Liver (tissue), 9 donors: ENCODE measurements around the gene RTP1. TPM values are rescaled to one million over a fixed set of nuclear protein-coding genes. Genes with fewer than 3 reads are reported as not detected.

ENCODE experiments used
- DNase-seq: peaks from one replicate; pipeline ENCODE4 v3.0.0-alpha.2; 2017; ENCODE audit warnings: low spot score
- H3K27ac ChIP-seq, 2 donors: one replicate each; pipeline ENCODE4 v1.7.0; 2013; ENCODE audit warnings: inconsistent platforms in 2 of 2, low read length in 2 of 2, control low read depth in 1 of 2, low read depth in 1 of 2, mild to moderate bottlenecking in 1 of 2
- H3K27me3 ChIP-seq, 4 donors: one replicate each; pipeline versions ENCODE4 v1.6.1 to v1.7.0; 2013; ENCODE audit warnings: low read length in 3 of 4, inconsistent platforms in 1 of 4, mild to moderate bottlenecking in 1 of 4, moderate library complexity in 1 of 4; ENCODE audit not compliant: control insufficient read depth in 4 of 4, insufficient read depth in 4 of 4
- H3K36me3 ChIP-seq, 4 donors: one replicate each; pipeline versions ENCODE4 v1.6.1 to v1.7.0; 2013; ENCODE audit warnings: low read length in 3 of 4, mild to moderate bottlenecking in 3 of 4, low read depth in 1 of 4, moderate library complexity in 1 of 4; ENCODE audit not compliant: control insufficient read depth in 4 of 4, insufficient read depth in 3 of 4
- H3K4me1 ChIP-seq, 4 donors: one replicate each; pipeline versions ENCODE4 v1.6.1 to v1.7.0; 2013; ENCODE audit warnings: low read length in 3 of 4, mild to moderate bottlenecking in 3 of 4, moderate library complexity in 1 of 4; ENCODE audit not compliant: control insufficient read depth in 4 of 4, insufficient read depth in 4 of 4
- H3K4me3 ChIP-seq, 3 donors: one replicate each; pipeline versions ENCODE4 v1.6.1 to v1.7.0; 2013; ENCODE audit warnings: low read length in 3 of 3, control low read depth in 1 of 3, low read depth in 1 of 3, mild to moderate bottlenecking in 1 of 3
- H3K9ac ChIP-seq, 2 donors: one replicate each; pipeline ENCODE4 v1.7.0; 2013; ENCODE audit warnings: low read length in 2 of 2, mild to moderate bottlenecking in 2 of 2, moderate library complexity in 2 of 2, control low read depth in 1 of 2, low read depth in 1 of 2
- H3K9me3 ChIP-seq, 4 donors: one replicate each; pipeline versions ENCODE4 v1.6.1 to v1.7.0; 2013; ENCODE audit warnings: low read length in 3 of 4; ENCODE audit not compliant: control insufficient read depth in 4 of 4
- ATF3 ChIP-seq: IDR thresholded peaks from 2 replicates; pipeline ENCODE4 v1.6.1; 2016; ENCODE audit warnings: antibody characterized with exemption
- CTCF ChIP-seq: fragments of 150-350 bp; IDR thresholded peaks from 2 replicates; pipeline ENCODE4 v1.5.1; 2017; ENCODE audit warnings: improper control_type of control experiment, low read depth, low read length; ENCODE audit not compliant: missing input control
- FOXA2 ChIP-seq: IDR thresholded peaks from 2 replicates; pipeline ENCODE4 v1.6.1; 2016; ENCODE audit warnings: antibody characterized with exemption
- GABPA ChIP-seq, 2 donors: IDR thresholded peaks in 1 of 2; conservative IDR thresholded peaks in 1 of 2; 2 replicates each; pipeline ENCODE4 v1.6.1; 2016; ENCODE audit warnings: antibody characterized with exemption in 2 of 2, mild to moderate bottlenecking in 1 of 2, moderate library complexity in 1 of 2
- HNF4A ChIP-seq, 2 donors: conservative IDR thresholded peaks; 2 replicates each; pipeline ENCODE4 v1.6.1; 2016; ENCODE audit warnings: antibody characterized with exemption in 2 of 2, mild to moderate bottlenecking in 2 of 2
- HNF4G ChIP-seq: IDR thresholded peaks from 2 replicates; pipeline ENCODE4 v1.6.1; 2016; ENCODE audit warnings: antibody characterized with exemption
- MAX ChIP-seq: IDR thresholded peaks from 2 replicates; pipeline ENCODE4 v1.6.1; 2016; ENCODE audit warnings: antibody characterized with exemption
- NR2F2 ChIP-seq: IDR thresholded peaks from 2 replicates; pipeline ENCODE4 v1.6.1; 2016; ENCODE audit warnings: antibody characterized with exemption
- RAD21 ChIP-seq, 2 donors: IDR thresholded peaks; 2 replicates each; pipeline ENCODE4 v1.6.1; 2016; ENCODE audit warnings: antibody characterized with exemption in 2 of 2, mild to moderate bottlenecking in 2 of 2
- REST ChIP-seq: IDR thresholded peaks from 2 replicates; pipeline ENCODE4 v1.6.1; 2016; ENCODE audit warnings: antibody characterized with exemption, mild to moderate bottlenecking
- SP1 ChIP-seq: IDR thresholded peaks from 2 replicates; pipeline ENCODE4 v1.6.1; 2018; ENCODE audit warnings: antibody characterized with exemption, mild to moderate bottlenecking
- TAF1 ChIP-seq: conservative IDR thresholded peaks from 2 replicates; pipeline ENCODE4 v1.6.1; 2016; ENCODE audit warnings: antibody characterized with exemption, mild to moderate bottlenecking
- YY1 ChIP-seq: IDR thresholded peaks from 2 replicates; pipeline ENCODE4 v1.6.1; 2016; ENCODE audit warnings: antibody characterized with exemption, mild to moderate bottlenecking
- ZBTB33 ChIP-seq: IDR thresholded peaks from 2 replicates; pipeline ENCODE4 v1.6.1; 2016; ENCODE audit warnings: antibody characterized with exemption
- WGBS: extraction: QIAGEN DNeasy Blood & Tissue Kit; methylation state at CpG from one replicate; pipeline ENCODE4 v1.1.7; 2013; 5-methylcytosine and 5-hydroxymethylcytosine counted together
- polyA plus RNA-seq, 2 donors: library from polyadenylated mRNA; stranded (reverse) in 1 of 2; unstranded in 1 of 2; fragments of 200-250 nt in 1 of 2; fragments of >200 nt in 1 of 2; fragmentation: Nextera tagmentation in 1 of 2; extraction: Ambion mirVana in 1 of 2; gene quantifications; one replicate each; pipeline versions ENCODE4 v1.2.1 to v1.2.3, GENCODE V29; 2013 to 2015
- total RNA-seq, 2 donors: library from RNA; depleted of rRNA; stranded (reverse); fragments of >200 nt; gene quantifications; one replicate each; pipeline ENCODE4 v1.2.3, GENCODE V29; 2014
- donor health status: healthy.
- donor health status: healthy.
- donor health status: healthy.
- donor health status: healthy.
- donor health status: healthy.

The RTP1 gene
- total and polyA plus RNA-seq, 4 donors: not detected

GRCh38 chr3:187162265-187162953 lies 34.9 kb upstream of the RTP1 start:
- TF ChIP-seq YY1 (no peak), REST (no peak), ZBTB33 (no peak), MAX (no peak), ATF3 (no peak), RAD21 (IDR thresholded peaks at IDR 0.05) (no peak), HNF4G (no peak), GABPA (IDR thresholded peaks at IDR 0.05 in 1 of 2, conservative IDR thresholded peaks at IDR 0.05 in 1 of 2) (no peak), NR2F2 (no peak), HNF4A (conservative IDR thresholded peaks at IDR 0.05) (no peak), CTCF (no peak), FOXA2 (no peak)
- no peaks in the 10 kb centered on the region for H3K4me1 ChIP-seq
- 57% methylated on average over 6 of the region's 6 CpGs for WGBS

GRCh38 chr3:187165144-187165543 lies 32.1 kb upstream of the RTP1 start:
- Histone ChIP-seq H3K27ac (no peak overlapping the region), H3K9ac (no peak overlapping the region), H3K4me1 (peaks cover 0 to 3% (median under 1%) of the 10 kb centered on the region in 4 donors), H3K27me3 (no peaks in the 10 kb centered on the region), H3K4me3 (no peak overlapping the region), H3K36me3 (no peaks in the 10 kb centered on the region), H3K9me3 (peaks cover 0 to under 1% (median 0%) of the 10 kb centered on the region in 4 donors)
- 0% methylated on average over 3 of the region's 3 CpGs for WGBS
- TF ChIP-seq ZBTB33 (no peak), CTCF (peak; percentile 74), RAD21 (IDR thresholded peaks at IDR 0.05) (peak; percentile 86 to 87), FOXA2 (peak; percentile 38), TAF1 (no peak), SP1 (no peak)
- no peak for DNase-seq

More at GRCh38 chr3:187162265-187162953, 34.9 kb upstream of the RTP1 start:
- Histone ChIP-seq H3K27me3 (no peaks in the 10 kb centered on the region), H3K9me3 (peaks cover 0 to 7% (median 3%) of the 10 kb centered on the region in 4 donors), H3K27ac (no peak overlapping the region), H3K36me3 (no peaks in the 10 kb centered on the region), H3K9ac (no peak overlapping the region), H3K4me3 (no peak overlapping the region)
- no peak for DNase-seq
